Measurements from ENCODE around the gene SINHCAF.
"Not testable (repeated sequence)": the region's sequence is repeated elsewhere in the genome, so short reads cannot be mapped to it uniquely, and the experiment has no call there.

The SINHCAF gene

GRCh38 chr12:31259136-31259886 lies 66.6 kb downstream of the SINHCAF start:
- no peak for DNase-seq

GRCh38 chr12:31257784-31258183 lies 68.2 kb downstream of the SINHCAF start:
- DNase-seq = no peak

GRCh38 chr12:31251707-31252611 lies 74.0 kb downstream of the SINHCAF start:
- DNase-seq = peak; percentile 27

GRCh38 chr12:31250179-31250578 lies 75.8 kb downstream of the SINHCAF start:
- DNase-seq = no peak

- no peak for DNase-seq
Measured at GRCh38 chr12:31249356-31249755, 76.6 kb downstream of the SINHCAF start.

GRCh38 chr12:31248815-31249214 lies 77.1 kb downstream of the SINHCAF start:
- DNase-seq = no peak

- DNase-seq = no peak
Measured at GRCh38 chr12:31248337-31248736, 77.6 kb downstream of the SINHCAF start.

GRCh38 chr12:31246470-31246850 lies 79.5 kb downstream of the SINHCAF start:
- no peak for DNase-seq

GRCh38 chr12:31245822-31246469 lies 80.0 kb downstream of the SINHCAF start:
- peak; percentile 62 for DNase-seq

- not testable (repeated sequence) for DNase-seq
Measured at GRCh38 chr12:31242418-31242817, 83.5 kb downstream of the SINHCAF start.

GRCh38 chr12:31238764-31239387 lies 87.1 kb downstream of the SINHCAF start:
- peak; percentile 84 for DNase-seq

- DNase-seq = not testable (repeated sequence)
Measured at GRCh38 chr12:31238333-31238732, 87.6 kb downstream of the SINHCAF start.

GRCh38 chr12:31236998-31237637 lies 88.8 kb downstream of the SINHCAF start:
- DNase-seq = no peak

GRCh38 chr12:31235868-31236395 lies 90.0 kb downstream of the SINHCAF start:
- DNase-seq = no peak

GRCh38 chr12:31234955-31235867 lies 90.7 kb downstream of the SINHCAF start:
- peak; percentile 69 for DNase-seq

GRCh38 chr12:31234053-31234840 lies 91.7 kb downstream of the SINHCAF start:
- no peak for DNase-seq

GRCh38 chr12:31233061-31233730 lies 92.8 kb downstream of the SINHCAF start:
- no peak for DNase-seq

GRCh38 chr12:31232361-31232965 lies 93.5 kb downstream of the SINHCAF start:
- DNase-seq = no peak

Data from RPMI8226 (cell line).